PFSK-1 (cell line): Measurements from ENCODE around the gene RERE.

ENCODE experiments used
- POLR2AphosphoS5 ChIP-seq: IDR thresholded peaks from 2 replicates; pipeline ENCODE4 v1.6.1; 2012; ENCODE audit warnings: low read depth, mild to moderate bottlenecking, control low read depth, low read length, moderate library complexity
- REST ChIP-seq, 2 experiments: IDR thresholded peaks; 2 replicates each; pipeline versions ENCODE4 v1.6.1 to v1.8.0; 2011 to 2012; ENCODE audit warnings: low read depth in 2 of 2, low read length in 2 of 2, control low read depth in 1 of 2, inconsistent platforms in 1 of 2, mild to moderate bottlenecking in 1 of 2, moderate library complexity in 1 of 2; ENCODE audit not compliant: insufficient read depth in 1 of 2

GRCh38 chr1:8533124-8533523, 284.3 kb downstream of the RERE start:
- TF ChIP-seq POLR2AphosphoS5 (no peak), REST (IDR thresholded peaks at IDR 0.05; ENCODE audit: insufficient read depth in 1 of 2, low read depth in 2 of 2, low read length in 2 of 2) (no peak)
